ENCODE results near the gene PLA2G3. TPM values are rescaled to one million over a fixed set of nuclear protein-coding genes. Genes with fewer than 3 reads are reported as not detected.

Gene PLA2G3, protein sequence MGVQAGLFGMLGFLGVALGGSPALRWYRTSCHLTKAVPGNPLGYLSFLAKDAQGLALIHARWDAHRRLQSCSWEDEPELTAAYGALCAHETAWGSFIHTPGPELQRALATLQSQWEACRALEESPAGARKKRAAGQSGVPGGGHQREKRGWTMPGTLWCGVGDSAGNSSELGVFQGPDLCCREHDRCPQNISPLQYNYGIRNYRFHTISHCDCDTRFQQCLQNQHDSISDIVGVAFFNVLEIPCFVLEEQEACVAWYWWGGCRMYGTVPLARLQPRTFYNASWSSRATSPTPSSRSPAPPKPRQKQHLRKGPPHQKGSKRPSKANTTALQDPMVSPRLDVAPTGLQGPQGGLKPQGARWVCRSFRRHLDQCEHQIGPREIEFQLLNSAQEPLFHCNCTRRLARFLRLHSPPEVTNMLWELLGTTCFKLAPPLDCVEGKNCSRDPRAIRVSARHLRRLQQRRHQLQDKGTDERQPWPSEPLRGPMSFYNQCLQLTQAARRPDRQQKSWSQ
- total RNA-seq (not detected), total RNA-seq (0 to 0.08 (median 0) reads per million in 172 experiments)
- polyA plus RNA-seq (2013, experiment 1 of 2): not detected
- polyA plus RNA-seq (2013, experiment 2 of 2): not detected

DNA sequence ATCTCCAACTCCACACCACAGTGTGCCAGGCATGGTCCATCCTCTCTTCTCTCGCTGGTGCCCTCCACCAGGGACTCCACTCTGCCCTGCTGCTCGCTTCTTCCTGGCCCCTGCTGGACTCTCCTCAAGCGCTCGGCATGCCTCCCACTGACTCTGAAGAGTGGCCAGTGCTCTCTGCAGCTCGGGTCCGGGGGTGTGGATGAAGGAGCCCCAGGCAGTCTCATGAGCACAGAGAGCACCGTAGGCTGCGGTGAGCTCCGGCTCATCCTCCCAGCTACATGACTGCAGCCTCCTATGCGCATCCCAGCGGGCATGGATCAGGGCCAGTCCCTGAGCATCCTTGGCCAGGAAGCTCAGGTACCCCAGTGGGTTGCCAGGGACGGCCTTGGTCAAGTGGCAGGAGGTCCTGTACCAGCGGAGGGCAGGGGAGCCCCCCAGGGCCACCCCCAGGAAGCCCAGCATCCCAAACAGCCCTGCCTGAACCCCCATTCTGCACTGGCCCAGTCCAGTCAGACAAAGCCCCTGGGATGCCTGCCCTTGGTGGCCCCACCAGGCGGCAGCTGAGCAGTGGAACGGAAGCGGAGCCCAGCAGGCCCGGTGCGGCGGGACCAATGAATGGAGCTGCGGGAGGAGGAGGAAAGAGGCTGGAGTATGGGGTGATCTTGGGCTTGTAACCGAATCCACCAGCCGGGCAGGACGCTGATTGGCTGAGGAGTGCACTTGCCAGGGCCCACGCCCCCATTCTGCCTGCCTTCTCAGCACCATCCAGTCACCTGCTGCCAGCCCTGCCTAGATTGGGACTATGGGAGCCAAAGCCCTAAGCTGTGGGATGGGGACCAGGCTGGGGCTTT is at the start of gene PLA2G3:
Gene PLA2G3 (minus strand): TSS at position 643 of the 851 bp plus-strand sequence. CDS start 154 bp downstream, at position 489.
- H3K36me3 Mint-ChIP-seq (ENCODE audit: low read depth): no peaks in the 10 kb centered on the region
- ChIA-PET POLR2A (no interaction called here), CTCF (no interaction called here)
- Histone ChIP-seq H3K36me3 (ENCODE audit: insufficient read depth, low read length) (no peaks in the 10 kb centered on the region), H3K9me3 (ENCODE audit: control insufficient read depth in 1 of 2, insufficient read depth in 1 of 2, low read length in 2 of 2) (peaks cover 0 to 2% of the 10 kb centered on the region in 2 experiments), H3K27me3 (ENCODE audit: control insufficient read depth in 1 of 2, insufficient read depth in 2 of 2, low read length in 2 of 2) (no peaks in the 10 kb centered on the region), H3K27ac (ENCODE audit: low read depth in 1 of 2, low read length in 2 of 2) (no peak within 1 kb of the TSS), H3K4me3 (ENCODE audit: low read length) (no peak within 1 kb of the TSS), H3K4me1 (ENCODE audit: insufficient read depth, low read length) (no peaks in the 10 kb centered on the region)
- ATAC-seq (ENCODE audit: poor library complexity) (no peak), DNase-seq (no peak)
- H3K27me3 Mint-ChIP-seq: no peaks in the 10 kb centered on the region
- TF ChIP-seq CTCF (IDR thresholded peaks at IDR 0.05): no peak
- H3K4me3 Mint-ChIP-seq: no peak within 1 kb of the TSS
- intact Hi-C loops (cut with DNase I, micrococcal nuclease): no loop called here
- H3K4me1 Mint-ChIP-seq (ENCODE audit: low read depth): no peaks in the 10 kb centered on the region
- H3K27ac Mint-ChIP-seq: no peak within 1 kb of the TSS
- H3K9me3 Mint-ChIP-seq: no peaks in the 10 kb centered on the region

- POLR2A ChIA-PET: interaction anchor here (1.1 to 1.2 kb wide), 2 partner anchors 25 to 126 kb away, joined by 3 read pairs; partner anchors contain the start of gene LIMK2
- Histone ChIP-seq H3K9me3 (ENCODE audit: control insufficient read depth in 1 of 2, insufficient read depth in 1 of 2, low read length in 2 of 2) (no peaks in the 10 kb centered on the region), H3K27me3 (ENCODE audit: control insufficient read depth in 1 of 2, insufficient read depth in 2 of 2, low read length in 2 of 2) (no peaks in the 10 kb centered on the region), H3K4me3 (ENCODE audit: low read length) (no peak overlapping the region), H3K36me3 (ENCODE audit: insufficient read depth, low read length) (peaks cover 48% of the 10 kb centered on the region), H3K4me1 (ENCODE audit: insufficient read depth, low read length) (no peaks in the 10 kb centered on the region), H3K27ac (ENCODE audit: low read depth in 1 of 2, low read length in 2 of 2) (no peak overlapping the region)
- H3K9me3 Mint-ChIP-seq: no peaks in the 10 kb centered on the region
- H3K36me3 Mint-ChIP-seq (ENCODE audit: low read depth): peaks cover 62% of the 10 kb centered on the region
- no peaks in the 10 kb centered on the region for H3K4me1 Mint-ChIP-seq (ENCODE audit: low read depth)
- intact Hi-C loops (cut with DNase I, micrococcal nuclease): no loop called here
- ATAC-seq (ENCODE audit: poor library complexity) (no peak), DNase-seq (no peak)
- no peaks in the 10 kb centered on the region for H3K27me3 Mint-ChIP-seq
- TF ChIP-seq CTCF (IDR thresholded peaks at IDR 0.05): no peak
- no peak overlapping the region for H3K27ac Mint-ChIP-seq
- CTCF ChIA-PET: interaction anchor here (1.1 kb wide), 1 partner anchor 10 kb away, joined by 3 read pairs; no protein-coding TSS in a partner anchor
- no peak overlapping the region for H3K4me3 Mint-ChIP-seq
Observed at GRCh38 chr22:31187627-31188026, 47.3 kb upstream of the PLA2G3 start.

GRCh38 chr22:31185056-31185455 is 44.7 kb upstream of the PLA2G3 start:
- Mint-ChIP-seq H3K27me3 (no peaks in the 10 kb centered on the region), H3K27ac (no peak overlapping the region), H3K36me3 (ENCODE audit: low read depth) (peaks cover 67% of the 10 kb centered on the region), H3K4me3 (no peak overlapping the region), H3K4me1 (ENCODE audit: low read depth) (no peaks in the 10 kb centered on the region), H3K9me3 (no peaks in the 10 kb centered on the region)
- Histone ChIP-seq H3K27ac (ENCODE audit: low read depth in 1 of 2, low read length in 2 of 2) (no peak overlapping the region), H3K36me3 (ENCODE audit: insufficient read depth, low read length) (peaks cover 41% of the 10 kb centered on the region), H3K27me3 (ENCODE audit: control insufficient read depth in 1 of 2, insufficient read depth in 2 of 2, low read length in 2 of 2) (no peaks in the 10 kb centered on the region), H3K4me3 (ENCODE audit: low read length) (no peak overlapping the region), H3K4me1 (ENCODE audit: insufficient read depth, low read length) (no peaks in the 10 kb centered on the region), H3K9me3 (ENCODE audit: control insufficient read depth in 1 of 2, insufficient read depth in 1 of 2, low read length in 2 of 2) (no peaks in the 10 kb centered on the region)
- POLR2A ChIA-PET: no interaction called here
- intact Hi-C loops (cut with DNase I, micrococcal nuclease): no loop called here
- CTCF ChIA-PET: no interaction called here
- DNase-seq (no peak), ATAC-seq (ENCODE audit: poor library complexity) (no peak)
- TF ChIP-seq CTCF (IDR thresholded peaks at IDR 0.05): no peak
